H4 (cell line): ENCODE measurements around the gene CHD1. TPM values are rescaled to one million over a fixed set of nuclear protein-coding genes. Genes with fewer than 3 reads are reported as not detected.

Experiments used
- DNase-seq: peaks from one replicate; pipeline ENCODE4 v3.0.0-alpha.2; 2015; ENCODE audit warnings: low spot score
- total RNA-seq: library from RNA; depleted of rRNA; stranded (reverse); fragments of >200 nt; shearing (Covaris generic); gene quantifications from 2 replicates; pipeline ENCODE4 v1.2.3, GENCODE V29; 2014

The CHD1 gene
- total RNA-seq, 1 experiment from 2014 or later, result 52.1 TPM

GRCh38 chr5:98936948-98937715, 8.3 kb upstream of the CHD1 start:
- no peak for DNase-seq

GRCh38 chr5:98935206-98935605, 6.4 kb upstream of the CHD1 start:
- DNase-seq, result peak; percentile 61

GRCh38 chr5:98934546-98934945, 5.7 kb upstream of the CHD1 start:
- DNase-seq, result no peak

- DNase-seq, result no peak
Observed at GRCh38 chr5:98933445-98934072, 4.8 kb upstream of the CHD1 start.

GRCh38 chr5:98930972-98931762, 2.4 kb upstream of the CHD1 start:
- DNase-seq, result no peak

- DNase-seq, result no peak
Observed at GRCh38 chr5:98929710-98930298, 997 bp upstream of the CHD1 start.

- peak; percentile 44 for DNase-seq
Observed at GRCh38 chr5:98927989-98928872, 576 bp downstream of the CHD1 start.

GRCh38 chr5:98927242-98927988, 1.4 kb downstream of the CHD1 start:
- peak; percentile 43 for DNase-seq

GRCh38 chr5:98923966-98924365, 4.8 kb downstream of the CHD1 start:
- no peak for DNase-seq

GRCh38 chr5:98921947-98922505, 6.8 kb downstream of the CHD1 start:
- DNase-seq, result no peak

- no peak for DNase-seq
Observed at GRCh38 chr5:98917433-98917832, 11.4 kb downstream of the CHD1 start.

GRCh38 chr5:98916540-98916939, 12.3 kb downstream of the CHD1 start:
- DNase-seq, result no peak

- no peak for DNase-seq
Observed at GRCh38 chr5:98913911-98914310, 14.9 kb downstream of the CHD1 start.

GRCh38 chr5:98911280-98912040, 17.3 kb downstream of the CHD1 start:
- DNase-seq, result no peak

GRCh38 chr5:98909363-98909762, 19.4 kb downstream of the CHD1 start:
- no peak for DNase-seq

GRCh38 chr5:98907951-98908350, 20.9 kb downstream of the CHD1 start:
- no peak for DNase-seq

GRCh38 chr5:98906756-98907355, 22.0 kb downstream of the CHD1 start:
- DNase-seq, result no peak

- peak; percentile 40 for DNase-seq
Observed at GRCh38 chr5:98905857-98906688, 22.7 kb downstream of the CHD1 start.
